GM21526 (cell line): Measurements from ENCODE around the gene PPRC1.

ENCODE experiments used
- ATAC-seq: cut with Tn5 transposase; IDR thresholded peaks from one replicate; pipeline ENCODE4 v1.9.1; 2021; ENCODE audit warnings: moderate library complexity; ENCODE audit not compliant: unreplicated experiment, low FRiP score

PPRC1 gene

GRCh38 chr10:102118867-102119266 lies 14.0 kb upstream of the PPRC1 start:
- no peak for ATAC-seq

DNA sequence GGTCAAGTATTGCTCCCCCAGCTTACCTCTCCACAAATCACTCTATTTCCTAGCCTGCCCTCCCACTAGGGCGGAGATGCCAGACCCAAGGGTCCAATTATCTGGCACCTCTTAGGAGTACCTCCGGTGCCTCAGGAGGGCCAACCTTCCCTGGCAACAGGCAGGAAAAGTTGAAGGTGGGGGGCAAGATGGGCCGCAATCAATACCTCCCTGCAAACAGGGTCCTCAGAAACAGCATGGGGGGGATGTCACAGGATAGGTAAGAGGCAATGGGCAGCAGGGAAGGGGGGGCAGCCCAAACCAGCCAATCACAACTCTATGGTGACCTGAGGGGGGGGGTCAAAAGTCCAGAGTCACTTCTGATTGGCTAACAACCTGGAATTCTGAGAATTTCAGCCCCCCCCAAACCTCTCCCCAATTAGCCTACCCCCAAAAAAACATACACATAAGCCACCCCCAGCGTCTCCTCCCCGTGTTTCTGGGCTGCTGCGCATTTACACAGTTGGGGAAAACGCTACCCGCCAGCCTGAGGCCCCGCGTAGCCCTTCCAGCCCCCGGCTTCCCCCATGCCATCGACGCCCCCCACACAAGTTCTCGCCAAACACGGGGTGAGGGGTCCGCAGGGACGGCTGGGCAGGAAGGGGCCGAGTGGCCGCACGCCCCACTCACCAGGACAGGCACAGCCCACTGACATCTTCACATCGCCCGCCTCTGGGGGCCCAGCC lies 13.3 kb upstream of the PPRC1 start:
- ATAC-seq = no peak

GRCh38 chr10:102120142-102120990 lies 12.5 kb upstream of the PPRC1 start, which contains the start of gene LDB1:
LDB1 (minus strand) TSS chr10:102120368; CDS start chr10:102120110, 258 bp downstream.
- ATAC-seq = peak; percentile 46

DNA sequence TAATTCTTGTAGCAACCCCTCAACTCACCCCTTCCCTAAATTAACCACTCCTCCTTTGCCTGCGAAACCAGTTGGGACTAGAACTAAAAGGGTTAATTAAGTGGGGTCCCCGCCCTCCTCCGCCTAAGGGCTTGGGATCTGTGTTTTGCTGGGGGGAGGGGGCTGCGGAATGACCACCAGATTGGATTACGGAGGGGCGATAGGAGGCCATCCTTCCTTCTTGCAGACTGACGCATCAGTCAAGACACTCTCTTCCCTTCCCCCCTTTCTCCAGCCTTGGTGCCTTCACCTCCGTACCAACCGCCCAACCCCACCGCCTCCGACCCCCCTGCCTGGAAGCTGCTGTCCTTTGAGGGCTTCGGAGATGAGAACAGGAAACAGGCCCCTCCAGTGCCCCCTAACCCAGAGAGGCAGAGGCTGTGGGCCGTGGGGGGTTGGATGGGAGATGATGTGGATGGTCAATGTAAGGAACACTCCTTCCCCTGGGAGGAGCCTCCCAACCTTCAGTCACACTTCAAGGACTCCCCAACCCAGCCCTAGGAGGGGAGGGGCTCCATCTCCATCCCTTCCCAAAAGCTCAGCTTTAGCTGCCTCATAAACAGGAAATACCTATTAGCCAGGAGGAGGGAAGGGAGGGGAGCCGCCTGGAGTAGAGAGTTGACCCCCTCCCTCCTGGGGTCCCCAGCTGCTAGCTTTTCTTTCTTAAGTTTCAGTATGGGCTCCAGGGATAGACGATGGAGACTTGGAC lies 11.7 kb upstream of the PPRC1 start:
- no peak for ATAC-seq

- no peak for ATAC-seq
Observed at GRCh38 chr10:102121739-102122372, 11.0 kb upstream of the PPRC1 start.

DNA sequence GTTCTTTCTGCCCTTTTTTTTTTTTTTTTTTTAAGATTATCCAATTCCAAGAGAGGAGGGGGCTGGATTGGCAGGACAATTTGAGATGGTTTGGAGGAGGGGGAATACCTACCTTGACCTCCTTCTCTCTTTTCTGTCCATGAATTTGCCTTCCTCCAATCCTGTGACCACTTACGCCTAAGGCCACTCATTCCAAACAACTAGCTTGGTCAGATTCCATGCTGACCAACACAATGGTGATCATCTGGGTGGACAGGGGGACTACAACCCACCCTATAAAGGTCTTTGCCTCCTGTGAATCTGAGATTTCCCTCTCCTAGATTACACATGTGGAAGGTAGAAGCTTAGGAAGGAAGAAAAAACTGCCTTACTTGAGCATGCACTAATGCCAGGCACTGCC lies 10.4 kb upstream of the PPRC1 start:
- no peak for ATAC-seq

- ATAC-seq = no peak
Observed at GRCh38 chr10:102123223-102123622, 9.6 kb upstream of the PPRC1 start.

GRCh38 chr10:102131286-102132170 lies 1.3 kb upstream of the PPRC1 start:
- ATAC-seq = no peak

GRCh38 chr10:102132193-102132562 lies 662 bp upstream of the PPRC1 start:
- ATAC-seq = no peak

DNA sequence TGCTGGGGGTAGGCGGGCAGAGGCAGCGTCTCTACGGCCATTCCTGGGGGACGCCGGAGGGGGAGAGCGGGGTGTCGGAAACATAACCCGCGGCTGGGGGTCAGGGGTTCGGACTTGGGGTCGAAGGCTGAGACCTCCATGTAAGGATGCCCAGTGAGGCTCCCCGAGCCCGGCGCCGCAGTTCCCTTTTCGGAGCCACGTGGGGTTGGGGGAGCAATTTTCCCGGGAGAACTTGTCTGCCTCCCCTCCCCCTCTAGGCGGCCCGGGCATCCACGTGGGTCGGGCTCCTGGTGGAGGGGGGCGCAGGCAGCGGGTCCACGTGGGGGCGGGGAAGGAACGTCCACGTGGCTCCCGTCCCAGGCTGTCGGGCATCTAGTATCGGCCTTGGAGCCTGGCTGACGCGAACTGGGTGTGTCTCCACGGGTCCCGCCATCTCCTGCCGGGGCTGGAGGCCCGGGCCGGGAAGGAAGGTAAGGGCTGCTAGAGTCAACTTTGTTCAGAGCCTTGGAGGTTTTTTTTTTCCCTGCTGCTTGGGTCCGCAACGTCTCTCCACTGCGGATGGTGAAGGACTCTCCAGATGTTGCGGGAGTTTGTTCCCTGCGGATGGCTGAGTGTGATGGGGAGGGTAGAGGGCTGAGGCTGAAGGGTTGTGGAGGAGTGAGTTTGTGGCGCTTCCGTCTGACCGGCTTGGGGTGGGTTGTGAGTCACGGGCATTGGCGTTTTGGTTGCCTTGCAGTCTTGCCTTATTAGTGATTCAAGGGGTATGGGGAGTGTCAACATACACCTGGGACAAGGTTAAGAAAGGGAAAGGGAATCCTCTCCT lies 744 bp downstream of the PPRC1 start:
- no peak for ATAC-seq

- ATAC-seq = no peak
Observed at GRCh38 chr10:102134416-102134815, 1.6 kb downstream of the PPRC1 start.

- no peak for ATAC-seq
Observed at GRCh38 chr10:102135956-102136526, 3.2 kb downstream of the PPRC1 start.

GRCh38 chr10:102139281-102140110 lies 6.7 kb downstream of the PPRC1 start:
- ATAC-seq = no peak

DNA sequence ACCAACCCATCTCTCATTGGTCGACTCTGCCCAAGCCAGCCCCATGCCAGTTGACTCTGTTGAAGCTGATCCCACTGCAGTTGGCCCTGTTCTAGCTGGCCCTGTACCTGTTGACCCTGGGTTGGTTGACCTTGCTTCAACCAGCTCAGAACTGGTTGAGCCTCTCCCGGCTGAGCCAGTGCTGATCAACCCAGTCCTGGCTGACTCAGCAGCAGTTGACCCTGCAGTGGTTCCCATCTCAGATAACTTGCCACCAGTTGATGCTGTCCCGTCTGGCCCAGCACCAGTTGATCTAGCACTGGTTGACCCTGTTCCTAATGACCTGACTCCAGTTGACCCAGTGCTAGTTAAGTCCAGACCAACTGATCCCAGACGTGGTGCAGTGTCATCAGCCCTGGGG lies 7.4 kb downstream of the PPRC1 start:
- ATAC-seq = no peak

DNA sequence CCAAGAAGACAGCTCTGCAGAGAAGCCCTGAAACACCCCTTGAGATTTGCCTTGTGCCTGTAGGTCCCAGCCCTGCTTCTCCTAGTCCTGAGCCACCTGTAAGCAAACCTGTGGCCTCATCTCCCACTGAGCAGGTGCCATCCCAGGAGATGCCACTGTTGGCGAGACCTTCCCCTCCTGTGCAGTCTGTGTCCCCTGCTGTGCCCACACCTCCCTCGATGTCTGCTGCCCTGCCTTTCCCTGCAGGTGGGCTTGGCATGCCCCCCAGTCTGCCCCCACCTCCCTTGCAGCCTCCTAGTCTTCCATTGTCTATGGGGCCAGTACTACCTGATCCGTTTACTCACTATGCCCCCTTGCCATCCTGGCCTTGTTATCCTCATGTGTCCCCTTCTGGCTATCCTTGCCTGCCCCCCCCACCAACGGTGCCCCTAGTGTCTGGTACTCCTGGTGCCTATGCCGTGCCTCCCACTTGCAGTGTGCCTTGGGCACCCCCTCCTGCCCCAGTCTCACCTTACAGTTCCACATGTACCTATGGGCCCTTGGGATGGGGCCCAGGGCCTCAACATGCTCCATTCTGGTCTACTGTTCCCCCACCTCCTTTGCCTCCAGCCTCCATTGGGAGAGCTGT lies 8.2 kb downstream of the PPRC1 start:
- no peak for ATAC-seq

GRCh38 chr10:102141583-102142107 lies 8.8 kb downstream of the PPRC1 start:
- no peak for ATAC-seq

DNA sequence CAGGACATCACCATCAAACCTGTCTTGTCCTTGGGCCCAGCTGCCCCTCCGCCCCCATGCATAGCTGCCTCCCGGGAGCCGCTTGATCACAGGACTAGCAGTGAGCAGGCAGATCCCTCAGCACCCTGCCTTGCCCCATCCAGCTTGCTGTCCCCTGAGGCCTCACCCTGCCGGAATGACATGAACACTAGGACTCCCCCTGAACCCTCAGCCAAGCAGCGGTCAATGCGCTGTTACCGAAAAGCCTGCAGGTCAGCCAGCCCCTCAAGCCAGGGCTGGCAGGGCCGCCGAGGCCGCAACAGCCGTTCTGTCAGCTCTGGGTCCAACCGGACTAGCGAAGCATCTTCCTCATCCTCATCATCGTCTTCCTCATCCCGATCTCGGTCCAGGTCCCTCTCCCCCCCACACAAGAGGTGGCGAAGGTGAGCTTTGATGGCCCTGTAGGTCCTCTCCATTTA lies 14.2 kb downstream of the PPRC1 start:
- no peak for ATAC-seq
